Loucy (cell line): ENCODE results near the gene ATAD3C.
"Not testable (repeated sequence)": the region's sequence is repeated elsewhere in the genome, so short reads cannot be mapped to it uniquely, and the experiment has no call there.

Experiments
- H2AFZ ChIP-seq: fragments of 200-600 bp; sonication (generic); 2 replicates; pipeline ENCODE4 v1.6.0; 2016; ENCODE audit warnings: antibody characterized with exemption, mild to moderate bottlenecking, low read length, moderate library complexity
- H3F3A ChIP-seq: fragments of 200-600 bp; 2 replicates; pipeline ENCODE4 v1.6.0; 2016; ENCODE audit warnings: antibody characterized with exemption, low read depth, mild to moderate bottlenecking
- H3K27me3 ChIP-seq: fragments of 200-600 bp; sonication (generic); 2 replicates; pipeline ENCODE4 v1.6.1; 2014; ENCODE audit warnings: low read length, mild to moderate bottlenecking; ENCODE audit not compliant: insufficient read depth, poor library complexity, severe bottlenecking
- H3K36me3 ChIP-seq: fragments of 200-600 bp; sonication (generic); 2 replicates; pipeline ENCODE4 v1.6.1; 2016; ENCODE audit warnings: low read length; ENCODE audit not compliant: insufficient read depth
- H3K4me1 ChIP-seq: fragments of 200-600 bp; sonication (generic); 2 replicates; pipeline ENCODE4 v1.5.1; 2014; ENCODE audit warnings: low read length, mild to moderate bottlenecking; ENCODE audit not compliant: insufficient read depth, poor library complexity, severe bottlenecking
- H3K4me2 ChIP-seq: fragments of 200-600 bp; sonication (generic); 2 replicates; pipeline ENCODE4 v1.6.0; 2014; ENCODE audit warnings: antibody characterized with exemption, low read length, low read depth, mild to moderate bottlenecking; ENCODE audit not compliant: poor library complexity, severe bottlenecking
- H3K4me3 ChIP-seq: fragments of 200-600 bp; sonication (generic); 2 replicates; pipeline ENCODE4 v1.5.1; 2014; ENCODE audit warnings: low read length, mild to moderate bottlenecking, mixed read lengths; ENCODE audit not compliant: poor library complexity, severe bottlenecking
- H3K79me2 ChIP-seq: fragments of 200-600 bp; sonication (generic); 2 replicates; pipeline ENCODE4 v1.6.1; 2014; ENCODE audit warnings: low read length; ENCODE audit not compliant: insufficient read depth
- H3K9ac ChIP-seq: fragments of 200-600 bp; sonication (generic); 2 replicates; pipeline ENCODE4 v1.6.0; 2014; ENCODE audit warnings: mild to moderate bottlenecking, low read depth, low read length, moderate library complexity; ENCODE audit not compliant: poor library complexity, severe bottlenecking
- H3K9me2 ChIP-seq: fragments of 200-600 bp; sonication (generic); replicated peaks from 2 replicates; pipeline ENCODE4 v1.6.1; 2016; ENCODE audit warnings: low read depth, low read length, mixed read lengths
- H3K9me3 ChIP-seq: fragments of 200-600 bp; sonication (generic); 2 replicates; pipeline ENCODE4 v1.6.1; 2014; ENCODE audit warnings: mild to moderate bottlenecking, antibody characterized with exemption, low read length, low read depth; ENCODE audit not compliant: insufficient read depth
- H4K20me1 ChIP-seq: fragments of 200-600 bp; sonication (generic); 2 replicates; pipeline ENCODE4 v1.6.0; 2014; ENCODE audit warnings: antibody characterized with exemption, low read length, mild to moderate bottlenecking; ENCODE audit not compliant: insufficient read depth, poor library complexity, severe bottlenecking
- EZH2phosphoT487 ChIP-seq: fragments of 200-600 bp; IDR thresholded peaks from 2 replicates; pipeline ENCODE4 v1.6.1; 2018; ENCODE audit warnings: antibody characterized with exemption, mild to moderate bottlenecking, moderate library complexity, borderline replicate concordance
- TF ChIP-seq, protein P1 (sequence below): fragments of 200-600 bp; sonication (generic); conservative IDR thresholded peaks from 2 replicates; pipeline ENCODE4 v1.5.1; 2014; ENCODE audit warnings: mild to moderate bottlenecking, antibody characterized with exemption, low read length

The ATAD3C gene

DNA sequence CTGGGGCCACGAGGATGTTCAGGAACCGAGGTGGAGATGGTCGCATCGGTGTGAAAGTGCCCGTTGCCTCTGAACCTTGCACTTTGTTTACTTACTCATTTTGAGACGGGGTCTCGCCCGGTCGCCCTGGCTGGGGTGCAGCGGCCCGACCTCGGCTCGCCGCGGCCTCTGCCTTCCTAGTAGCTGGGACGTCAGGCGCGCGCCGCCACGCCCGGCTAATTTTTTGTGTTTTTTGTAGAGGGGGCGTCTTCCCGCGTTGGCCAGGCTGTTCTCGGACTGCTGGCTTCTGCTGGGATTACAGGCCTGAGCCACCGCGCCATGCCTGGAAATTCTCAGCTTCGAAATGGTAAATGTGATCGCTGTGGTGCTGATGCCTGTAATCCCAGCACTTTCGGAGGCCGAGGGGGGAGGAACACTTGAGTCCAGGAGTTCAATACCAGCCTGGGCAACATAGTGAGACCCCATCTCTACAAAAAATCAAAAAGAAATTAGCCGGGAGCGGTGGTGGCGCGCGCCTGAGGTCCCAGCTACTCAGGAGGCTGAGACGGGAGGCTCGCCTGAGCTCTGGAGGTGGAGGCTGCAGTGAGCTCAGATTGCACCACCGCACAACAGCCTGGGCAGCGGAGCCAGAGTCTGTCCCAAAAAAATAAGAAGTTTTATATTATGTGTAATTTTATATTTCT, 41.7 kb upstream of the ATAD3C start:
- Histone ChIP-seq H3F3A (no peaks in the 10 kb centered on the region), H4K20me1 (peaks cover 33% of the 10 kb centered on the region), H3K9me3 (no peaks in the 10 kb centered on the region; the same call in 1 of the 2 replicates), H3K9me2 (no peaks in the 10 kb centered on the region), H3K4me2 (peak overlapping the region; percentile 87), H3K4me3 (peak overlapping the region; percentile 99), H3K36me3 (peaks cover 18% of the 10 kb centered on the region; the same call in 1 of the 2 replicates), H3K9ac (peak overlapping the region; percentile 95), H2AFZ (peak overlapping the region; percentile 7; the same call in 1 of the 2 replicates), H3K27me3 (no peaks in the 10 kb centered on the region), H3K4me1 (peaks cover 21% of the 10 kb centered on the region), H3K79me2 (peaks cover 60% of the 10 kb centered on the region)
- TF ChIP-seq, protein P1, sequence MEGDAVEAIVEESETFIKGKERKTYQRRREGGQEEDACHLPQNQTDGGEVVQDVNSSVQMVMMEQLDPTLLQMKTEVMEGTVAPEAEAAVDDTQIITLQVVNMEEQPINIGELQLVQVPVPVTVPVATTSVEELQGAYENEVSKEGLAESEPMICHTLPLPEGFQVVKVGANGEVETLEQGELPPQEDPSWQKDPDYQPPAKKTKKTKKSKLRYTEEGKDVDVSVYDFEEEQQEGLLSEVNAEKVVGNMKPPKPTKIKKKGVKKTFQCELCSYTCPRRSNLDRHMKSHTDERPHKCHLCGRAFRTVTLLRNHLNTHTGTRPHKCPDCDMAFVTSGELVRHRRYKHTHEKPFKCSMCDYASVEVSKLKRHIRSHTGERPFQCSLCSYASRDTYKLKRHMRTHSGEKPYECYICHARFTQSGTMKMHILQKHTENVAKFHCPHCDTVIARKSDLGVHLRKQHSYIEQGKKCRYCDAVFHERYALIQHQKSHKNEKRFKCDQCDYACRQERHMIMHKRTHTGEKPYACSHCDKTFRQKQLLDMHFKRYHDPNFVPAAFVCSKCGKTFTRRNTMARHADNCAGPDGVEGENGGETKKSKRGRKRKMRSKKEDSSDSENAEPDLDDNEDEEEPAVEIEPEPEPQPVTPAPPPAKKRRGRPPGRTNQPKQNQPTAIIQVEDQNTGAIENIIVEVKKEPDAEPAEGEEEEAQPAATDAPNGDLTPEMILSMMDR: no peak
- TF ChIP-seq EZH2phosphoT487: no peak

DNA sequence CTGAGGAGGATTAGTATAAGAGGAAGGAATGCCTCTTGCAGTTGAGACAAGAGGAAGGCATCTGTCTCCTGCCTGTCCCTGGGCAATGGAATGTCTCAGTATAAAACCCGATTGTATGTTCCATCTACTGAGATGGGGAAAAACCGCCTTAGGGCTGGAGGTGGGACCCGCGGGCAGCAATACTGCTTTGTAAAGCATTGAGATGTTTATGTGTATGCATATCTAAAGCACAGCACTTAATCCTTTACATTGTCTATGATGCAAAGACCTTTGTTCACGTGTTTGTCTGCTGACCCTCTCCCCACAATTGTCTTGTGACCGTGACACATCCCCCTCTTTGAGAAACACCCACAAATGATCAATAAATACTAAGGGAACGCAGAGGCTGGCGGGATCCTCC, 39.3 kb upstream of the ATAD3C start:
- Histone ChIP-seq H3K79me2 (peaks cover 44% of the 10 kb centered on the region), H4K20me1 (peaks cover 31% of the 10 kb centered on the region), H3K4me1 (peaks cover 18% of the 10 kb centered on the region)
- H3K9ac ChIP-seq, H2AFZ ChIP-seq, H3K27me3 ChIP-seq, H3K9me2 ChIP-seq, H3F3A ChIP-seq, H3K4me2 ChIP-seq, H3K4me3 ChIP-seq, H3K9me3 ChIP-seq, H3K36me3 ChIP-seq: not testable (repeated sequence)

- TF ChIP-seq, protein P1: no peak
- TF ChIP-seq EZH2phosphoT487: no peak
- no peaks in the 10 kb centered on the region for H3K9me2 ChIP-seq
- no peak overlapping the region for H3K9ac ChIP-seq
- H3K4me3 ChIP-seq: no peak overlapping the region
- H3K36me3 ChIP-seq: no peaks in the 10 kb centered on the region
- H3F3A ChIP-seq: no peaks in the 10 kb centered on the region
- H3K79me2 ChIP-seq: peaks cover 30% of the 10 kb centered on the region
- H3K27me3 ChIP-seq: no peaks in the 10 kb centered on the region
- no peak overlapping the region for H2AFZ ChIP-seq
- H4K20me1 ChIP-seq: peaks cover 17% of the 10 kb centered on the region
- no peaks in the 10 kb centered on the region; the same call in 1 of the 2 replicates for H3K9me3 ChIP-seq
- no peak overlapping the region for H3K4me2 ChIP-seq
- H3K4me1 ChIP-seq: peaks cover 6% of the 10 kb centered on the region
Observed at GRCh38 chr1:1411626-1412025, 37.9 kb upstream of the ATAD3C start.

- H3K79me2 ChIP-seq: peaks cover 24% of the 10 kb centered on the region
- not testable (repeated sequence) for H3F3A ChIP-seq, H3K4me1 ChIP-seq, H3K4me3 ChIP-seq, H3K36me3 ChIP-seq, H3K9ac ChIP-seq, H2AFZ ChIP-seq, H3K4me2 ChIP-seq, H3K27me3 ChIP-seq, H3K9me2 ChIP-seq, H3K9me3 ChIP-seq
- H4K20me1 ChIP-seq: peaks cover 16% of the 10 kb centered on the region
Observed at GRCh38 chr1:1412311-1412902, 37.1 kb upstream of the ATAD3C start.
